SK-MEL-5 (cell line): ENCODE data around the gene PIM3. TPM values are rescaled to one million over a fixed set of nuclear protein-coding genes. Genes with fewer than 3 reads are reported as not detected.

Experiments used
- DNase-seq: peaks from one replicate; pipeline ENCODE4 v3.0.0-alpha.2; 2016; ENCODE audit warnings: low read depth, low spot score
- in situ Hi-C: cut with HindIII; loops from 2 replicates; pipeline ENCODE4 v1.10.0; 2016; ENCODE audit warnings: low sequenced_read_pairs, high pct_unique_total_duplicates, low pct_unique_long_range_greater_than_20kb
- total RNA-seq: library from RNA; depleted of rRNA; stranded (reverse); fragments of >200 nt; shearing (Covaris generic); gene quantifications from 2 replicates; pipeline ENCODE4 v1.2.3, GENCODE V29; 2014

Gene PIM3
- total RNA-seq, 1 experiment from 2014 or later = 120 TPM

- no peak for DNase-seq
- in situ Hi-C loops = no loop called here
Measured at GRCh38 chr22:49993649-49994360, 33.2 kb downstream of the PIM3 start.

DNA sequence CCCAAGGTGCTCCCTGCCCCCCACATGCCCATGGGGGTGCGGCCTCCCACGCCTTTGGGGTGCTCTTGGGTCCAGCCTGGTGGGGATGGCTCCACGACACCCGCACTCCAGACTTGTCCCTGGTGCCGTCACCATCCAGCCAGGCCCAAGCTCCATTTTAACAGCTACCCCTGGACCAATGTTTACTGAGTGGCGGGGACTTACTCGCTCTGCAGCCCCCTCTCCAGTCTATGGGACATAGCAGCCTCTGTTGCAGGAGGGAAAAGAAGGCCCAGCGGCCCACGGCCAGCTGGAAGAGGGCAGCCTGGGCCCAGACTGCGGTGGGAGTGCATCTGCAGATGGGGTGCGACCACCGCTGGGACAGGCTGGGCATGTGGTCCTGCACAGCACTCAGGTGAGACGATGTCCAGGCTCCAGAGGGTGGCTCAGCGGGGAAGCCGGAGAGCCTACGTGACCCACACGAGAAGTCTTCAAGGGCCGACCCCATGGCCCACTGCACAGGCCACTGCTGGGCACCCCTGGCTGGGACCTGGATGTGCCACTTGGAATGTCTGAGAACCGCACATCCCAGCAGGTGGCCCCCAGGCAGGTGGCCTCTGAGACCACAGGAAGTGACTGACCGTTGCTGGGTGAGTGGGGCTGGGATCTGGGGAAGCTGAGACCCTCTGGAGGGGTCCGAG, 33.9 kb downstream of the PIM3 start:
- in situ Hi-C loops = no loop called here
- DNase-seq = no peak

- no peak for DNase-seq
- in situ Hi-C loops = no loop called here
Measured at GRCh38 chr22:49995041-49995360, 34.4 kb downstream of the PIM3 start.

GRCh38 chr22:49995361-49996118, 35.0 kb downstream of the PIM3 start:
- in situ Hi-C loops = no loop called here
- no peak for DNase-seq

- in situ Hi-C loops = no loop called here
- no peak for DNase-seq
Measured at GRCh38 chr22:49996119-49996517, 35.5 kb downstream of the PIM3 start.

DNA sequence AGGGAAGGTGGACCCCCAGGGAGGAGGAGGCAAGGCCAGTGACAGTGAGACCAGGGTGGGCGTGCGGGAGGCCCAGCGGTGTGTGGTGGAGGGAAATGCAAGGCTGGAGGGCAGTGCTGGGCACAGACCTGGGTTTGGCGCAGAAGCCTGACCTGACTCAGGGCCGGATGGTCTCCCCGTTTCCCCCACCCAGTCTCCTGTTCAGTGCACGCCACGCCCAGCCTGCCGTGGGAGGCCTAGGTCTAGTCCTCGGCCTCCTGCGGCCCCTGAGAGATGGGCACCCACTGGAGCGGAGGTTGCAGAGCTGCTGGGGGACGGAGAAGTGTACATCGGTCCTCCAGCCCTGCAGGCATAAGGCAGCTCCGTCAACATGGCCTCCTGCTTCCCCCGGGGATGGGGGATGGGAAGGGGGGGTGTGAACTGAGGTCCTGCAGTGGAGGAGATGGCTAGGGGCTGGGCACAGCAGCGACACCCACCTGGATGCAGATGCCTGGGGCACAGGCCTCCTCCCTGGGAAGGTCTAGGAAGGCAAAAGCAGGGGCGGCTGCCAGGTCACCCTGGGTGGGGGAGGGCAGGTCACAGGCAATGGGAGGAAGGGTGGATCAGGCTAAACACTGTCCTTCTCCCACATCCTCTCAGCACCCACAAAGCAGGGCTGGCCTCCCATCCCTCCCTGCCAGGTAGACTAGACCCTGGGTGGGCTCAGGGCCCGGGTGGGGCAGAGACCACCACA, 36.1 kb downstream of the PIM3 start:
- in situ Hi-C loops = no loop called here
- DNase-seq = no peak

- no peak for DNase-seq
- in situ Hi-C loops = no loop called here
Measured at GRCh38 chr22:49997251-49997599, 36.7 kb downstream of the PIM3 start.

DNA sequence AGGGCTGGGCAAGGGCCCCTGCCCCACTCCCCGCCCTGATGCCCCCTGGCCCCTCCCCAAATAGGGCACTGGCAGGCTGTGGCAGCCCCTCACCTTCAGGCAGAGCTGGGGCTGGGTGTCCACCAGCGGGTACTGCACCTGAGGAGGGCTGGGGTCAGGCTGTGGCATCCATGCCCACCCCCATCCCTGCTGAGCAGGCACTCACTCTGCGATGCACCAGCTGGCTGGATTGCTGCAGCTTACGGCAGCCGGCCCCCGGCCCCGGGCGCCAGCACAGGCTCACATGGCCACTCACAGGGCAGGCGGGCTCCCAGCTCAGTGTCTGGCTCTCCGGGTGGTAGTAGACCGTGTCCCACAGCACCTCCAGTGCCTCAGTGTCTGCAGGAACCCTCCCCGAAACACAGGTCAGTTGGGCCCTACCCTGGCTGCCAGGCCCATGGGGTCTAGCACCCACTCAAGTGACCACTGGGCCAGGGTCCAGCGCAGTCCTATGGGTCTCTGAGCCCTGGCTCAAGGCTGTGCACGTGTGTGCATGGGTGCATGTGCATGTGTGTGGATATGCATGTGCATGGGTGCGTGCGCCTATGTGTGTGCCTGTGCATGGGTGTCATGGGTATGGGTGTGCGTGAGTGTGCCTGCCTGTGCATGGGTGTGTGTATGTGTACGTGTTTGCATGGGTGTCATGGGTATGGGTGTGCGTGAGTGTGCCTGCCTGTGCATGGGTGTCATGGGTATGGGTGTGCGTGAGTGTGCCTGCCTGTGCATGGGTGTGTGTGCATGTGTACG, 37.6 kb downstream of the PIM3 start:
- DNase-seq = no peak
- in situ Hi-C loops = no loop called here

- no peak for DNase-seq
- in situ Hi-C loops = no loop called here
Measured at GRCh38 chr22:49998718-49999062, 38.1 kb downstream of the PIM3 start.

DNA sequence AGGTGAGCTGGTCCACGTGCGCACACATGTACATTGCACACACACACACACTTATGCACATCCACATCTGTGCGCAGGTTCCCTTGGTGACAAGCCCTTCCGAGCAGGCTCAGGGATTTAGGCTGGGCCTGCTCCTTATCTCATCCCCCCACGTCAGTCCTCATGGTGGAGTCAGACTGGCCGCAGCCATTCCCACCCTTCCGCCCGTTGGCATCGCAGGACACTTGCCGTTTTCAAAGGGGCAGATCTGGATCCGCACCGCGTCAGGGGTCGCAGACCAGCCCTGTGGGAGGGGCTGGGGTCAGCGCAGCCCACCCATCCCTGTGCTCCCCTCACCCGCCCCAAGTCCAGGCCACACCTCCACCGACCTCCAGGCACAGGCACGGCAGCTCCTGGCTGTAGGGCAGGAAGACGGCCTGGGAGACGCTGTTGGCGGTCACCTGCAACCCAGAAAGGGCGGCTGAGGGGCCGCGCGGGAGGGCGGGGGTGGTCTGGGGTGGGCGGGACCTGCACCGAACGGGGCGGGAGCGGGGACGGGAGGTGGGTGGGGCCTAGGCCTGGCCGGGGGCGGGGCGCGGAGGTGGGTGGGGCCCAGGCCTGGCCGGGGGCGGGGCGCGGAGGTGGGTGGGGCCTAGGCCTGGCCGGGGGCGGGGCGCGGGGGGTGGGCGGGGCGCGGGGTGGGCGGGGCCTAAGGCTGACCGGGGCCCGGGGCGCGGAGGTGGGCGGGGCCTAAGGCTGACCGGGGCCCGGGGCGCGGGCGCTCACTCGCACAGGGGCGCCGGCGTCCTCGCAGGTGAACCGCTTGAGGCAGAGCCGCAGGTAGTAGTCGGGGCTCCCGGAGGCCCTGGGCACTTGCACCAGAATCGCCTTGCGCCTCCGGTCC, 38.7 kb downstream of the PIM3 start:
- DNase-seq = no peak
- in situ Hi-C loops = no loop called here

GRCh38 chr22:49999946-50000586, 39.5 kb downstream of the PIM3 start:
- in situ Hi-C loops = no loop called here
- no peak for DNase-seq

GRCh38 chr22:50000587-50001387, 40.2 kb downstream of the PIM3 start:
- in situ Hi-C loops = no loop called here
- DNase-seq = no peak

DNA sequence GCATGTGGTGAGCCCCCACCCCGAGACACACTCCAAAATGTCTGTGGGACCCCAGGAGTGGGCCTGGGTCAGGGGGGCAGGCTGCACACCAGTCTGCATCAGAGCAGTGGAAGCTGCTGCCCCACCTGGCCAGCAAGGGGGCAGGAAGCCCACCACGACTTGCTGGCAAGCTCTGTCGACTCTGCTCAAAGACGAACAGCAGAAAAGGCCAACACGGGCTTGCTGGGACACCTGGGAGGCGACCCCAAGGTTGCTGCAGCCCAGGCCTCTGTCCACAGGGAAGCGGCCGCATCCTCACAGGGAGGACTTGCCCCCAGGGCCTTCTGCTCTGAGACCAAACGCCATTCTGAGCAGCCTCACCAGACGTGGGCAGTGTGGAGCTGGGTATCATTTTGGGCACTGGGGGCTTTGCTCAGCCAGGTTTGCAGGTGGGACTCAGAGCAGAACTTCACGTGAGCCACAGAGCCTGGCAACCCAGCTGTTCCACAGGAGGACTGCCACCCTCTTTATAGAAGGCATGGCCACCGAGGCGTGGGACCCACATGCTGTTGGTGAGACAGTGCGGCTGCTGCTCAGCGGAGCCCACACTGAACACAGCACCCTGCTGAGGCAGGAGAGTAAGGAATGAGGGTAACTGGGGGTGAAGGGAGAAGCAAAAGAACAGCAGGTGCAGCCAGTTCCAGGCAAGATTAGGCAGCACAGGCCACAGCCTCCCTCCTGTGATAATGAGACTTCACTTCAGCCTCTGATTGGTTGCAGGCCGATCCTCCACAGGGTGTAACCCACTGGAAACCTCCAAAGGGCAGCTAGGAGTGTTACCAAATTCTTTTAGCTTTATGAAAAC, 41.0 kb downstream of the PIM3 start:
- in situ Hi-C loops = no loop called here
- DNase-seq = no peak

DNA sequence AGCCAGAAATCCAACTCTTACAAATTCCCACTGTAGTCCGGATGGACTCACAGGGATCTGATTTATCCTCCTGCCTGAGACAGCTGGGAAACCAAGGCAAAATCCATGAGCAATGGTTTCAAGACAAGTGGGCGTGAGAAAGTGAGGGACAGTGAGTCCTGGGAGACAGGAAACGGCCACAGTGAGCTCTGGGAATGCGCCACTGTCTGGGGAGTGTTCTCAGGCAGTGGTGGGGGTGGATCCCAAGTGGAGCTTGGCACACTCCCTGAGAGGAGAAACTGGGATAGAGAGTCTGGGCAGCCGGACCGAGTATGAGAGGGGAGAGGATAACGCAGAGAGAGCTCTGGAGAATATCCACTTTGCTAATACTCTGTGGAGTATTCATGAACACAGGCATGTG, 42.2 kb downstream of the PIM3 start:
- in situ Hi-C loops = no loop called here
- DNase-seq = no peak

- DNase-seq = no peak
- in situ Hi-C loops = no loop called here
Measured at GRCh38 chr22:50004918-50005317, 44.3 kb downstream of the PIM3 start.
